Keratinocyte (primary cell): ENCODE measurements around the gene ARL17B. TPM values are rescaled to one million over a fixed set of nuclear protein-coding genes. Genes with fewer than 3 reads are reported as not detected.
"Not testable (repeated sequence)": the region's sequence is repeated elsewhere in the genome, so short reads cannot be mapped to it uniquely, and the experiment has no call there.

Experiments used
- DNase-seq: peaks from one replicate; pipeline ENCODE4 v3.0.0-alpha.2; 2011; ENCODE audit warnings: low read depth, missing footprints, low spot score
- FAIRE-seq: peaks from 2 replicates; lab custom pipeline; 2011; peaks lifted over from hg19 to GRCh38; lab: Jason Lieb, UNC
- H2AFZ ChIP-seq: 2 replicates; pipeline ENCODE4 v1.6.0; 2012; ENCODE audit warnings: low read length, control low read depth, inconsistent platforms; ENCODE audit not compliant: control insufficient read depth
- H3K27ac ChIP-seq: 2 replicates; pipeline ENCODE4 v1.5.1; 2011; ENCODE audit warnings: low read length; ENCODE audit not compliant: control insufficient read depth, insufficient read depth
- H3K27me3 ChIP-seq: 3 replicates; pipeline ENCODE4 v1.6.0; 2011; ENCODE audit warnings: low read length; ENCODE audit not compliant: control insufficient read depth, insufficient read depth; ENCODE audit errors: extremely low read depth
- H3K36me3 ChIP-seq, 2 experiments: 2 replicates in 1 of 2; 3 replicates in 1 of 2; pipeline ENCODE4 v1.5.1; 2011; ENCODE audit warnings: low read length in 2 of 2, mild to moderate bottlenecking in 1 of 2; ENCODE audit not compliant: control insufficient read depth in 2 of 2, insufficient read depth in 2 of 2; ENCODE audit errors: extremely low read depth in 1 of 2
- H3K4me1 ChIP-seq: 3 replicates; pipeline ENCODE4 v1.5.1; 2011; ENCODE audit warnings: low read length; ENCODE audit not compliant: control insufficient read depth, insufficient read depth; ENCODE audit errors: extremely low read depth
- H3K4me2 ChIP-seq: 3 replicates; pipeline ENCODE4 v1.6.0; 2011; ENCODE audit warnings: low read depth, low read length; ENCODE audit not compliant: control insufficient read depth, insufficient read depth; ENCODE audit errors: extremely low read depth
- H3K4me3 ChIP-seq, 3 experiments: fragments of 200-600 bp in 1 of 3; sonication (generic) in 1 of 3; 2 replicates in 2 of 3; 3 replicates in 1 of 3; pipeline ENCODE4 v1.5.1; 2011 to 2016; ENCODE audit warnings: low read length in 3 of 3, mild to moderate bottlenecking in 3 of 3, control low read depth in 2 of 3, inconsistent platforms in 1 of 3, low read depth in 1 of 3, mixed read lengths in 1 of 3, mixed run types in 1 of 3, moderate library complexity in 1 of 3; ENCODE audit not compliant: control insufficient read depth in 2 of 3, insufficient read depth in 2 of 3; ENCODE audit errors: extremely low read depth in 1 of 3
- H3K79me2 ChIP-seq: 2 replicates; pipeline ENCODE4 v1.6.0; 2012; ENCODE audit warnings: low read length; ENCODE audit not compliant: control insufficient read depth, insufficient read depth
- H3K9ac ChIP-seq: 3 replicates; pipeline ENCODE4 v1.6.0; 2011; ENCODE audit warnings: low read length; ENCODE audit not compliant: control insufficient read depth, insufficient read depth; ENCODE audit errors: extremely low read depth
- H3K9me1 ChIP-seq: 3 replicates; pipeline ENCODE4 v1.6.0; 2011; ENCODE audit warnings: low read length; ENCODE audit not compliant: control insufficient read depth, insufficient read depth; ENCODE audit errors: extremely low read depth
- H3K9me3 ChIP-seq: 2 replicates; pipeline ENCODE4 v1.5.1; 2012; ENCODE audit warnings: low read depth, low read length; ENCODE audit not compliant: control insufficient read depth
- H4K20me1 ChIP-seq: 3 replicates; pipeline ENCODE4 v1.6.0; 2011; ENCODE audit warnings: low read length; ENCODE audit not compliant: control insufficient read depth, insufficient read depth; ENCODE audit errors: extremely low read depth
- dilution Hi-C: fragments of 300-500 bp; cut with MboI; formaldehyde crosslinking; loops from one replicate; pipeline ENCODE4 v1.7.0; 2020; ENCODE audit warnings: low sequenced_read_pairs; ENCODE audit not compliant: extremely low pct_ligation_motif_present
- polyA plus RNA-seq, 5 experiments: library from polyadenylated mRNA; depleted of rRNA in 3 of 5; stranded (reverse) in 3 of 5; stranded (forward) in 1 of 5; unstranded in 1 of 5; fragments of >200 nt; gene quantifications; 1 replicate in 1 of 5; 2 replicates in 3 of 5; 3 replicates in 1 of 5; pipeline versions ENCODE4 v1.2.1 to v1.2.3, GENCODE V29; 2011 to 2012; ENCODE audit warnings: missing spikeins in 2 of 5, low read depth in 1 of 5, low replicate concordance in 1 of 5
- TF ChIP-seq, protein P1 (sequence below), 3 experiments: IDR thresholded peaks in 1 of 3; conservative IDR thresholded peaks in 1 of 3; optimal IDR thresholded peaks in 1 of 3; 2 replicates in 2 of 3; 3 replicates in 1 of 3; pipeline versions ENCODE3 to v1.5.1; 2011; ENCODE audit warnings: low read length in 3 of 3, mild to moderate bottlenecking in 3 of 3, moderate library complexity in 2 of 3, control low read depth in 1 of 3, inconsistent platforms in 1 of 3; ENCODE audit not compliant: insufficient read depth in 2 of 3; ENCODE audit errors: extremely low read depth in 1 of 3

ARL17B gene
- polyA plus RNA-seq, 1 donor (not counting 4 experiments of a cell fraction or from before 2014, with no cell fraction given) = 9.7 TPM

DNA sequence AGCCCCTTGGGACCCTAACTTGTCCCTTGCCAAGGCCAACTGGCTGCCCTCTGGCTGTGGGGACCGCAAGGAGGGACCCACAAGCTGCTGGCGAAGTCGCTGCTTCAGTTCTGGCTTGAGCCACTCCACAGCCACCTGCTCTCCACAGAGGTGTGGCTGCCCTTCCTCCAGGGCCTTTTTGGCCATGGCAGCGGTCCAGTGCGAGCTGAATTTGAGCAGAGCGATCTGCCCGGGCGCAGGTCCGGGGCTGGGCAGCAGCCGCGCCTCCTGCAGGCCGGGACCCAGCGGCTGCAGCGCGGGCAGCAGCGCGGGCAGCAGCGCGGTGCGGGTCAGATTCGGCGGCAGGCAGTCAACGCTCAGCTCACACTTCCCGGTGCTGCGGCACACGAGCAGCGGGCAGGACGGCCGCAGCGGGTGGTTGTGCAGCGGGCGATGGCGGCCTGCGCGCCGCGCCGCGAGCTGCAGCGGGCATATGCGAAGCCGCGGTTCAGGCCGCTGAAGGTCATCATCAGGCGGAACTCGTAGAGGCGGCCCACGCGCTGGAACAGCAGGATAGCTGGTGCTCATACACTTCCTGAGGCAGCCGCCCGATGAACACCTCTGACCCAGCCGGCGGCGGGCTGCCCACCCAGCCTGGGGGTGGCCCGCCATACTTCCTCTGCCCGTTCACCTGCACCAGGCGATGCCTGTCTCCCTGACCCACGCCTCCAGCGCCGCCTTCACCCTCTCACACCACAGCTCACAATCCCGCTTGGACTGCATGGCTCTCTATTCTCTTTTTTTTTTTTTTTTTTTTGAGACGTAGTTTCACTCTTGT, 101.5 kb downstream of the ARL17B start:
- dilution Hi-C loops, H3K9me1 ChIP-seq, H3K27ac ChIP-seq, H3K9me3 ChIP-seq, H2AFZ ChIP-seq, H3K79me2 ChIP-seq, H3K9ac ChIP-seq, FAIRE-seq, H4K20me1 ChIP-seq, DNase-seq, H3K27me3 ChIP-seq, H3K36me3 ChIP-seq: not testable (repeated sequence)
- TF ChIP-seq, protein P1, sequence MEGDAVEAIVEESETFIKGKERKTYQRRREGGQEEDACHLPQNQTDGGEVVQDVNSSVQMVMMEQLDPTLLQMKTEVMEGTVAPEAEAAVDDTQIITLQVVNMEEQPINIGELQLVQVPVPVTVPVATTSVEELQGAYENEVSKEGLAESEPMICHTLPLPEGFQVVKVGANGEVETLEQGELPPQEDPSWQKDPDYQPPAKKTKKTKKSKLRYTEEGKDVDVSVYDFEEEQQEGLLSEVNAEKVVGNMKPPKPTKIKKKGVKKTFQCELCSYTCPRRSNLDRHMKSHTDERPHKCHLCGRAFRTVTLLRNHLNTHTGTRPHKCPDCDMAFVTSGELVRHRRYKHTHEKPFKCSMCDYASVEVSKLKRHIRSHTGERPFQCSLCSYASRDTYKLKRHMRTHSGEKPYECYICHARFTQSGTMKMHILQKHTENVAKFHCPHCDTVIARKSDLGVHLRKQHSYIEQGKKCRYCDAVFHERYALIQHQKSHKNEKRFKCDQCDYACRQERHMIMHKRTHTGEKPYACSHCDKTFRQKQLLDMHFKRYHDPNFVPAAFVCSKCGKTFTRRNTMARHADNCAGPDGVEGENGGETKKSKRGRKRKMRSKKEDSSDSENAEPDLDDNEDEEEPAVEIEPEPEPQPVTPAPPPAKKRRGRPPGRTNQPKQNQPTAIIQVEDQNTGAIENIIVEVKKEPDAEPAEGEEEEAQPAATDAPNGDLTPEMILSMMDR (optimal IDR thresholded peaks at IDR 0.05 in 1 of 3, IDR thresholded peaks at IDR 0.05 in 1 of 3, conservative IDR thresholded peaks at IDR 0.05 in 1 of 3; ENCODE audit: extremely low read depth in 1 of 3, insufficient read depth in 2 of 3, low read length in 3 of 3) = peak in 1 of 3 experiments; percentile 2
- Histone ChIP-seq H3K4me2 (peak overlapping the region; percentile 45), H3K4me3 (peak overlapping the region in 2 of 3 experiments; percentile 5 to 33), H3K4me1 (peaks cover 15% of the 10 kb centered on the region)

DNA sequence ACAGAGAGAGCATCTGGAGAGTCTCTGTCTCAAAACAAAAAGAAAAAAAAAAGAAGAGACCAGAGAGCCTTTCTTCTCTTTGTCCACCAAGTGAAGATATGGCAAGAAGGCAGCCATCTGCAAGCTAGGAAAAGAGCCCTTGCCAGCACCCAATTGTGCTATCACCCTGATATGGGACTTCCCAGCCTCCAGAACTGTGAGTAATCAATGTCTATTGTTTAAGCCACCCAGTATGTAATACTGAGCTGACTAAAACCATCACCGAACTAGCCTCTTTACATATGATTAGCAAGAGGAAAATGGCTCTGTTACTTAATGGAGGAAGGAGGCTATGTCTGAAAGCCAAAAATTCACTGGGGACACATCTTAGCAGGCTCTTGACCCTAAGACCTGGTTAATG, 105.2 kb downstream of the ARL17B start:
- H4K20me1 ChIP-seq, DNase-seq, H2AFZ ChIP-seq, H3K9ac ChIP-seq, H3K9me1 ChIP-seq, FAIRE-seq, H3K9me3 ChIP-seq, H3K4me3 ChIP-seq, H3K27ac ChIP-seq, H3K4me2 ChIP-seq, H3K36me3 ChIP-seq, dilution Hi-C loops, H3K27me3 ChIP-seq, H3K4me1 ChIP-seq, H3K79me2 ChIP-seq: not testable (repeated sequence)

DNA sequence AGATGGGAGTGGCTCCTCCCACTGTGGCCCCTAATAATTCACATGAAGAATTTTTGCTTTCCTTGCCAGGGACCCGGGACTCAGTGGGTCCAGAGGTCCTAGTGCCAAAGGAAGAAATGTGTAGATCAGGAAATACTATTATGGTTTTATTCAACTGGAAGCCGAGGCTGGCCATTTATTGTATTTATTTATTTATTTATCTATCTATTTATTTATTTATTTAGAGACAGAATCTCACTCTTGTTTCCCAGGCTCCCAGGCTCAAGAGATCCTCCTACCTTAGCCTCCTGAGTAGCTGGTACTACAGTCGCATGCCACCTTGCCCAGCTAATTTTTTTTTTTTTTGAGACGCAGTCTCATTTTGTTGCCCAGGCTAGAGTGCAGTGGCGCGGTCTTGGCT, 107.4 kb downstream of the ARL17B start:
- H2AFZ ChIP-seq = not testable (repeated sequence)

More for the DNA sequence above, 107.4 kb downstream of the ARL17B start:
- H3K9ac ChIP-seq, H3K79me2 ChIP-seq, H3K27me3 ChIP-seq, FAIRE-seq, H3K9me1 ChIP-seq, H3K4me1 ChIP-seq, dilution Hi-C loops, H3K9me3 ChIP-seq, H3K4me2 ChIP-seq, H3K36me3 ChIP-seq, H4K20me1 ChIP-seq, H3K27ac ChIP-seq, H3K4me3 ChIP-seq, DNase-seq: not testable (repeated sequence)
